Endodermal cell (in vitro differentiated cells): ENCODE measurements around the gene SNX9. TPM values are rescaled to one million over a fixed set of nuclear protein-coding genes. Genes with fewer than 3 reads are reported as not detected.

Experiments
- DNase-seq: peaks from one replicate; pipeline ENCODE4 v3.0.0-alpha.2; 2017
- H3K27ac ChIP-seq: 2 replicates; pipeline ENCODE4 v1.5.1; 2013; ENCODE audit warnings: mild to moderate bottlenecking, low read depth, low read length, moderate library complexity
- H3K27me3 ChIP-seq: 2 replicates; pipeline ENCODE4 v1.6.1; 2013; ENCODE audit warnings: mild to moderate bottlenecking, low read length, moderate library complexity; ENCODE audit not compliant: insufficient read depth, control insufficient read depth, poor library complexity, severe bottlenecking
- H3K36me3 ChIP-seq: 2 replicates; pipeline ENCODE4 v1.7.0; 2013; ENCODE audit warnings: mild to moderate bottlenecking, low read length, moderate library complexity; ENCODE audit not compliant: control insufficient read depth, insufficient read depth
- H3K4me1 ChIP-seq: one replicate; pipeline ENCODE4 v1.7.0; 2013; ENCODE audit warnings: low read length; ENCODE audit not compliant: control insufficient read depth, insufficient read depth
- H3K4me3 ChIP-seq: 2 replicates; pipeline ENCODE4 v1.5.1; 2013; ENCODE audit warnings: mild to moderate bottlenecking, low read length, moderate library complexity
- H3K9ac ChIP-seq: 2 replicates; pipeline ENCODE4 v1.6.1; 2013; ENCODE audit warnings: mild to moderate bottlenecking, low read length, moderate library complexity; ENCODE audit not compliant: poor library complexity, severe bottlenecking; ENCODE audit errors: extremely low read depth
- H3K9me3 ChIP-seq: 2 replicates; pipeline ENCODE4 v1.6.1; 2013; ENCODE audit warnings: mild to moderate bottlenecking, low read length, moderate library complexity; ENCODE audit not compliant: control insufficient read depth
- H3K27ac Mint-ChIP-seq: 2 replicates; pipeline ENCODE4 v1.8.0; 2020; ENCODE audit warnings: mixed read lengths
- H3K27me3 Mint-ChIP-seq: 2 replicates; pipeline ENCODE4 v1.8.0; 2021; ENCODE audit warnings: mild to moderate bottlenecking, mixed read lengths; ENCODE audit not compliant: insufficient read depth
- H3K36me3 Mint-ChIP-seq: 2 replicates; pipeline ENCODE4 v1.8.0; 2020; ENCODE audit warnings: low read depth, mixed read lengths
- H3K4me1 Mint-ChIP-seq: 2 replicates; pipeline ENCODE4 v1.8.0; 2020; ENCODE audit warnings: mixed read lengths
- H3K4me3 Mint-ChIP-seq: 2 replicates; pipeline ENCODE4 v1.8.0; 2020; ENCODE audit warnings: mild to moderate bottlenecking, moderate library complexity, mixed read lengths
- H3K9me3 Mint-ChIP-seq: 2 replicates; pipeline ENCODE4 v1.8.0; 2020; ENCODE audit warnings: mild to moderate bottlenecking, mixed read lengths
- CTCF ChIP-seq: fragments of 200-600 bp; sonication (generic); conservative IDR thresholded peaks from 2 replicates; pipeline ENCODE4 v1.5.0; 2021; ENCODE audit warnings: antibody characterized with exemption, mild to moderate bottlenecking
- WGBS, 2 experiments: methylation state at CpG; one replicate each; pipeline versions ENCODE4 v1.1.5 to v1.1.7; 2013; ENCODE audit warnings: missing lambda C conversion rate in 2 of 2, mixed read lengths in 1 of 2; ENCODE audit not compliant: insufficient coverage in 1 of 2, insufficient read length in 1 of 2; 5-methylcytosine and 5-hydroxymethylcytosine counted together
- total RNA-seq, 2 donors: library from RNA; stranded (reverse); fragmentation: NEBNext Ultra II Directional in 1 of 2; extraction: Animal tissue kit (Norgen Biotek cat#: 25700) in 1 of 2; gene quantifications; 2 replicates in 1 of 2; 3 replicates in 1 of 2; pipeline ENCODE4 v1.2.1, GENCODE V29; 2021

Gene SNX9
- total RNA-seq, 2 donors from 2014 or later, result 30.6 to 33.0 TPM

- 100% methylated on average over 2 to 3 of the region's 3 CpGs for WGBS, 2 experiments
- Histone ChIP-seq H3K4me3 (no peak overlapping the region), H3K36me3 (no peaks in the 10 kb centered on the region), H3K27me3 (no peaks in the 10 kb centered on the region), H3K4me1 (peaks cover 4% of the 10 kb centered on the region), H3K9me3 (peaks cover 15% of the 10 kb centered on the region), H3K9ac (no peak overlapping the region), H3K27ac (no peak overlapping the region)
- Mint-ChIP-seq H3K27me3 (no peaks in the 10 kb centered on the region), H3K4me1 (peaks cover 9% of the 10 kb centered on the region), H3K27ac (no peak overlapping the region), H3K36me3 (peaks cover 3% of the 10 kb centered on the region), H3K9me3 (peaks cover 15% of the 10 kb centered on the region), H3K4me3 (no peak overlapping the region)
- TF ChIP-seq CTCF, result no peak
- DNase-seq, result no peak
Measured at GRCh38 chr6:157964100-157964499, 141.1 kb downstream of the SNX9 start.

GRCh38 chr6:157965387-157965786, 142.3 kb downstream of the SNX9 start:
- Mint-ChIP-seq H3K27ac (no peak overlapping the region), H3K36me3 (no peaks in the 10 kb centered on the region), H3K27me3 (no peaks in the 10 kb centered on the region), H3K4me3 (no peak overlapping the region), H3K4me1 (peaks cover 10% of the 10 kb centered on the region), H3K9me3 (peaks cover 4% of the 10 kb centered on the region)
- Histone ChIP-seq H3K36me3 (no peaks in the 10 kb centered on the region), H3K4me3 (no peak overlapping the region), H3K27ac (no peak overlapping the region), H3K27me3 (no peaks in the 10 kb centered on the region), H3K4me1 (peaks cover 4% of the 10 kb centered on the region), H3K9ac (no peak overlapping the region), H3K9me3 (peaks cover 4% of the 10 kb centered on the region)
- 94 to 99% methylated on average over 2 to 3 of the region's 3 CpGs for WGBS, 2 experiments
- TF ChIP-seq CTCF, result no peak
- DNase-seq, result peak; percentile 13

- no peak overlapping the region for H3K27ac ChIP-seq
- Mint-ChIP-seq H3K27ac (no peak overlapping the region), H3K36me3 (no peaks in the 10 kb centered on the region), H3K9me3 (peaks cover 4% of the 10 kb centered on the region), H3K27me3 (peaks cover 1% of the 10 kb centered on the region), H3K4me3 (no peak overlapping the region), H3K4me1 (peaks cover 10% of the 10 kb centered on the region)
- peak; percentile 35 for DNase-seq
- no peak overlapping the region for H3K4me3 ChIP-seq
- no peaks in the 10 kb centered on the region for H3K27me3 ChIP-seq
- TF ChIP-seq CTCF, result no peak
- H3K9me3 ChIP-seq, result peaks cover 4% of the 10 kb centered on the region
- H3K4me1 ChIP-seq, result peaks cover 4% of the 10 kb centered on the region
- WGBS, 2 experiments, result 87 to 88% methylated on average over 4 to 8 of the region's 8 CpGs
- H3K36me3 ChIP-seq, result no peaks in the 10 kb centered on the region
- H3K9ac ChIP-seq, result no peak overlapping the region
Measured at GRCh38 chr6:157966589-157966977, 143.5 kb downstream of the SNX9 start.
